Naive thymus-derived CD4-positive, alpha-beta T cell (primary cell): Measurements from ENCODE around the gene FBXO22. TPM values are rescaled to one million over a fixed set of nuclear protein-coding genes. Genes with fewer than 3 reads are reported as not detected.
"Not testable (repeated sequence)": the region's sequence is repeated elsewhere in the genome, so short reads cannot be mapped to it uniquely, and the experiment has no call there.

ENCODE experiments used
- ATAC-seq: fragments of 150-1000 bp; cut with Tn5 transposase; 2 replicates; pipeline ENCODE4 v1.10.0; 2021; ENCODE audit warnings: mild to moderate bottlenecking, moderate library complexity
- CTCF ChIA-PET: fragments of 350-600 bp; sonication (Branson Sonifier 250); formaldehyde crosslinking; loops from one replicate; lab custom pipeline; 2021; ENCODE audit warnings: antibody characterized with exemption; lab: Charles Lee
- POLR2A ChIA-PET: fragments of 350-600 bp; sonication (Branson Sonifier 250); formaldehyde crosslinking; loops from one replicate; lab custom pipeline; 2021; ENCODE audit warnings: antibody characterized with exemption, inconsistent platforms; lab: Charles Lee
- DNase-seq, 9 donors: peaks; one replicate each; pipeline versions ENCODE4 v3.0.0 to v3.0.0-alpha.2; 2020 to 2022; ENCODE audit warnings: mixed read lengths in 1 of 9
- H3K27ac ChIP-seq: one replicate; pipeline ENCODE4 v1.7.0; 2013; ENCODE audit warnings: mild to moderate bottlenecking, low read depth, low read length, moderate library complexity
- H3K27me3 ChIP-seq, 2 donors: one replicate each; pipeline ENCODE4 v1.7.0; 2013; ENCODE audit warnings: low read length in 2 of 2, mild to moderate bottlenecking in 2 of 2, moderate library complexity in 2 of 2; ENCODE audit not compliant: control insufficient read depth in 2 of 2, insufficient read depth in 2 of 2
- H3K36me3 ChIP-seq, 3 experiments: 1 replicate in 2 of 3; 2 replicates in 1 of 3; pipeline ENCODE4 v1.7.0; 2013; ENCODE audit warnings: low read length in 3 of 3, mild to moderate bottlenecking in 3 of 3, moderate library complexity in 1 of 3; ENCODE audit not compliant: insufficient read depth in 3 of 3, control insufficient read depth in 2 of 3
- H3K4me1 ChIP-seq, 2 donors: one replicate each; pipeline ENCODE4 v1.7.0; 2013; ENCODE audit warnings: low read length in 2 of 2, mild to moderate bottlenecking in 2 of 2, moderate library complexity in 1 of 2; ENCODE audit not compliant: control insufficient read depth in 2 of 2, insufficient read depth in 2 of 2
- H3K4me3 ChIP-seq: 2 replicates; pipeline ENCODE4 v1.7.0; 2013; ENCODE audit warnings: mild to moderate bottlenecking, low read length
- H3K9me3 ChIP-seq, 3 experiments: 1 replicate in 2 of 3; 2 replicates in 1 of 3; pipeline ENCODE4 v1.7.0; 2013; ENCODE audit warnings: low read length in 3 of 3; ENCODE audit not compliant: control insufficient read depth in 2 of 3
- H3K27ac Mint-ChIP-seq, 9 donors: one replicate each; pipeline ENCODE4 v1.8.0; 2020 to 2022; ENCODE audit warnings: mixed read lengths in 9 of 9, mild to moderate bottlenecking in 8 of 9, moderate library complexity in 5 of 9, inconsistent platforms in 2 of 9
- H3K27me3 Mint-ChIP-seq, 5 donors: one replicate each; pipeline ENCODE4 v1.8.0; 2021 to 2022; ENCODE audit warnings: mixed read lengths in 5 of 5, mild to moderate bottlenecking in 1 of 5
- H3K36me3 Mint-ChIP-seq, 5 donors: one replicate each; pipeline ENCODE4 v1.8.0; 2020 to 2022; ENCODE audit warnings: mixed read lengths in 5 of 5, mild to moderate bottlenecking in 3 of 5, inconsistent platforms in 1 of 5
- H3K4me1 Mint-ChIP-seq, 7 donors: one replicate each; pipeline ENCODE4 v1.8.0; 2020 to 2022; ENCODE audit warnings: mixed read lengths in 7 of 7, mild to moderate bottlenecking in 3 of 7, inconsistent platforms in 1 of 7
- H3K4me3 Mint-ChIP-seq, 10 donors: one replicate each; pipeline ENCODE4 v1.8.0; 2020 to 2022; ENCODE audit warnings: mild to moderate bottlenecking in 10 of 10, mixed read lengths in 10 of 10, moderate library complexity in 6 of 10, inconsistent platforms in 2 of 10
- H3K9me3 Mint-ChIP-seq, 11 donors: one replicate each; pipeline ENCODE4 v1.8.0; 2020 to 2022; ENCODE audit warnings: mixed read lengths in 11 of 11, mild to moderate bottlenecking in 4 of 11, inconsistent platforms in 1 of 11, moderate library complexity in 1 of 11
- intact Hi-C, 2 donors: fragments of 100-400 bp; cut with micrococcal nuclease; formaldehyde crosslinking; loops; one replicate each; pipeline ENCODE4 v1.15.1; 2023
- polyA plus RNA-seq, 2 donors: library from polyadenylated mRNA; unstranded; fragments of 300-500 nt; fragmentation: Illumina TruSeq; gene quantifications; one replicate each; pipeline ENCODE4 v1.2.3, GENCODE V29; 2021
- total RNA-seq, 6 experiments: library from RNA in 5 of 6; stranded (reverse) in 5 of 6; gene quantifications; 1 replicate in 5 of 6; 2 replicates in 1 of 6; pipeline ENCODE4 v1.2.3 and lab custom pipeline; 2021 to 2026

FBXO22 gene
- total and polyA plus RNA-seq, 7 experiments from 2014 or later: 9.7 to 34.5 (median 15.3) TPM

DNA sequence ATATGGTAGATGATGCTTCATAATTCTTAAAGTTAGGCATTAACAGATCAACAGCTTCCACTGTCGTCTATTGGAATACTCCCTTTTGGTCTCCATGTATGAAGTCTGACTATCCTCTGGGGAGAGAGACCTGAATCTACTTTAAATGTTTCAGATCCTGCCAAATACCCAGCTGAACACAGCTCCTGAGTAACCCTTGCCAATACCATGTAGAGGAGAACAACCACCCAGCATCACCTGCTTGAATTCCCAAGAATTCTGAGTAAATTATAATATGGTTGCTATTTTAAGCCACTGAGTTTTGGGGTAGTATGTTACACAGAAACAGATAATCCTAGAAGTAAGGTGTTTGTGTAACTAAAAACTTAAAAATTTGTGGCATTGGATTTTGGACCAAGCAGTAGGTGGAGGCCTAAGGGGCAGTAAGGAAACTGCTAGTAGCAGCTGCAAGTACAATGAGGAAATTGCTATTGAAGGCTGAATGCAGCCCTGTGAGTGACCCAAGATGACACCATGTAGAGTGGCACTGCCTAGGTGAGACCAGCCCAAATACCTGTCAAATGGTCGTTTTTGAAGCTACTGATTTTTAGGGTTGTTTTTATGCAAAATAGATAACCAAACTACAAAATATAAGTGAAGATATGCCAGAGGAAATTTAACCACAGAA, 77.6 kb downstream of the FBXO22 start:
- peaks cover 0 to 4% (median 0%) of the 10 kb centered on the region in 11 donors for H3K9me3 Mint-ChIP-seq
- POLR2A ChIA-PET: no interaction called here
- CTCF ChIA-PET: no interaction called here
- DNase-seq: no peak
- no peaks in the 10 kb centered on the region for H3K36me3 ChIP-seq
- H3K27me3 Mint-ChIP-seq: peaks cover 20 to 32% (median 25%) of the 10 kb centered on the region in 5 donors
- intact Hi-C loops: no loop called here
- peaks cover 0 to 3% of the 10 kb centered on the region in 2 donors for H3K27me3 ChIP-seq
- H3K9me3 ChIP-seq: no peaks in the 10 kb centered on the region
- no peak for ATAC-seq
- no peak overlapping the region for H3K27ac ChIP-seq
- H3K4me3 ChIP-seq: no peak overlapping the region
- H3K4me1 Mint-ChIP-seq: no peaks in the 10 kb centered on the region
- no peaks in the 10 kb centered on the region for H3K4me1 ChIP-seq
- H3K4me3 Mint-ChIP-seq: no peak overlapping the region
- H3K27ac Mint-ChIP-seq: no peak overlapping the region
- peaks cover 0 to 4% (median 0%) of the 10 kb centered on the region in 5 donors for H3K36me3 Mint-ChIP-seq

DNA sequence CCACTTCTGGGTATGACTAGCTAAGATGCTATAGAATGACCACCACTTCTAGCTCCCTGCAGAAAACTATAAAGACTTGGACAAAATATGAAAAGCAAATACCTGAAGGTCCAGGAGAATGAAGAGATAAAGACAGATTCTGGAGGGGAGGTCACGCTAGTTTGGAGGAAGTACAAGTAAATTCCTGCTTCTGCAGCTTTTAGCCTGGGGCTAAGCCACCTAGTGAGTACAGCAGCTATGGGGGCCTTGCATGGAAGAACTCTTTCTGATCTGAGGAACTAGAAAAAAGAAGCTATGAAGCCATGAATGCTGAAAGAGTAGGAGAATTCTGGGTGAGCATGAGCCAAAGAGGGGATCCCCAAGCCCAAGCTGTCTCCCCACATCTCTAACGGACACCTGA, 78.8 kb downstream of the FBXO22 start:
- Histone ChIP-seq H3K27ac (no peak overlapping the region), H3K36me3 (no peaks in the 10 kb centered on the region), H3K27me3 (peaks cover 0 to 3% of the 10 kb centered on the region in 2 donors), H3K4me1 (no peaks in the 10 kb centered on the region), H3K4me3 (no peak overlapping the region), H3K9me3 (no peaks in the 10 kb centered on the region)
- H3K36me3 Mint-ChIP-seq: peaks cover 0 to 4% (median 0%) of the 10 kb centered on the region in 5 donors
- peaks cover 0 to 4% (median 0%) of the 10 kb centered on the region in 11 donors for H3K9me3 Mint-ChIP-seq
- intact Hi-C loops: no loop called here
- DNase-seq: no peak
- CTCF ChIA-PET: no interaction called here
- no peak overlapping the region for H3K4me3 Mint-ChIP-seq
- peaks cover 20 to 32% (median 25%) of the 10 kb centered on the region in 5 donors for H3K27me3 Mint-ChIP-seq
- no peak for ATAC-seq
- no peaks in the 10 kb centered on the region for H3K4me1 Mint-ChIP-seq
- no peak overlapping the region for H3K27ac Mint-ChIP-seq
- POLR2A ChIA-PET: no interaction called here

DNA sequence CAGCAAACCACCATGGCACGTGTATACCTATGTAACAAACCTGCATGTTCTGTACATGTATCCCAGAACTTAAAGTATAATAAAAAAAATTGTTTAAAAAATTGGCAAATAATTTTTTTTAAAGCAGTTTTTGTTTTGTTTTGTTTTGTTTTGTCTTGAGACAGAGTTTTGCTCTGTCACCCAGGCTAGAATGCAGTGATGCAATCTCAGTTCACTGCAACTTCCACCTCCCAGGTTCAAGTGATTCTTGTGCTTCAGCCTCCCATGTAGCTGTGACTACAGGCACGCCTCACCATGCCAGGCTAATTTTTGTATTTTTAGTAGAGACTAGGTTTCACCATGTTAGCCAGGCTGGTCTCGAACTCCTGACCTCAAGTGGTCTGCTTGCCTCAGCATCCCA, 81.0 kb downstream of the FBXO22 start:
- H3K9me3 Mint-ChIP-seq, H3K9me3 ChIP-seq, H3K27ac Mint-ChIP-seq, H3K36me3 ChIP-seq, H3K4me3 ChIP-seq, CTCF ChIA-PET, H3K36me3 Mint-ChIP-seq, H3K4me1 ChIP-seq, H3K27ac ChIP-seq, DNase-seq, H3K27me3 ChIP-seq, POLR2A ChIA-PET, intact Hi-C loops, H3K4me3 Mint-ChIP-seq, ATAC-seq, H3K4me1 Mint-ChIP-seq: not testable (repeated sequence)
- H3K27me3 Mint-ChIP-seq: peaks cover 8 to 20% (median 13%) of the 10 kb centered on the region in 5 donors

DNA sequence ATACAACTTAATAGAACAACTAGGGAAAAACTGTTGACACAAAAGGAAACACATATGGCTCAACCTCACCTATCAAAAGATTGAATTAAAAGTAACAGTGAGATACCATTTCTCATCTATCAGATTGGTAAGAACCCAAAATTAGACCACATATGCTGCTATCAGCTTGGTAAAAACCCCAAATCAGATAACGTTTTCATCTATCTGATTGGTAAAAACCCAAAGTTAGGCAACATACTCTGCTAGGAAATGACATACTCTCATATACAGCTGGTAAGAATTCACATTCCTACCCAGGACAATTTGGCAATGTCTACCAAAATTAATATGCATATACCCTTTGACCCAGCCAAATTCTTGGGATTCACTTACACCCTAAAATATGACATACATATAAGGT, 82.3 kb downstream of the FBXO22 start:
- CTCF ChIA-PET: interaction anchor here (0.7 kb wide), 1 partner anchor 26 kb away, joined by 3 read pairs; no protein-coding TSS in a partner anchor
- no peaks in the 10 kb centered on the region for H3K9me3 ChIP-seq
- intact Hi-C loops: no loop called here
- DNase-seq: no peak
- no peak overlapping the region for H3K27ac ChIP-seq
- H3K4me3 ChIP-seq: no peak overlapping the region
- H3K4me1 ChIP-seq: no peaks in the 10 kb centered on the region
- Mint-ChIP-seq H3K27me3 (peaks cover 0 to 15% (median 5%) of the 10 kb centered on the region in 5 donors), H3K4me1 (peaks cover 0 to 2% (median 0%) of the 10 kb centered on the region in 7 donors), H3K36me3 (no peaks in the 10 kb centered on the region), H3K4me3 (no peak overlapping the region), H3K9me3 (no peaks in the 10 kb centered on the region), H3K27ac (no peak overlapping the region)
- no peaks in the 10 kb centered on the region for H3K27me3 ChIP-seq
- H3K36me3 ChIP-seq: no peaks in the 10 kb centered on the region
- POLR2A ChIA-PET: no interaction called here
- ATAC-seq: no peak

DNA sequence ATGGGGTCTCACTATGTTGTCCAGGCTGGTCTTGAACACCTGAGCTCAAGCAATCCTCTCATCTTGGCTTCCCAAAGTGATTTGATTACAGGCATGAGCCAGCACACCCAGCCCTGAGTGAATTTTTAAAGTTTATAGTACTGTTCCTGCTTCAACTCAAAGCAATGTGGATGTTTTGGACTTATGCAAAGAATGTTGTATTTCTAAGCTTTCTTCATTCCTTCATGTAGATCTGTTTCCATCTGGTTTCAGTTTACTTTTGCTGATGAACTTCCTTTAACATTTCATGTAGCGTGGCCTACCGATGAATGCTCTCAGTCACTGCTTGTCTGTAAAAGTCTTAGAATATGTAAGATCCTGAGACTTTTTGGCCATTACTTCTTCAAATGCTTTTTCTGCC, 85.4 kb downstream of the FBXO22 start:
- no peaks in the 10 kb centered on the region for H3K4me1 ChIP-seq
- Mint-ChIP-seq H3K9me3 (peaks cover 0 to 10% (median 4%) of the 10 kb centered on the region in 11 donors), H3K4me3 (no peak overlapping the region), H3K27ac (no peak overlapping the region), H3K36me3 (peaks cover 0 to 4% (median 0%) of the 10 kb centered on the region in 5 donors), H3K27me3 (peaks cover 0 to 9% (median 4%) of the 10 kb centered on the region in 5 donors), H3K4me1 (peaks cover 0 to 2% (median 0%) of the 10 kb centered on the region in 7 donors)
- CTCF ChIA-PET: no interaction called here
- no peaks in the 10 kb centered on the region for H3K36me3 ChIP-seq
- DNase-seq (no peak), ATAC-seq (no peak)
- H3K27me3 ChIP-seq: no peaks in the 10 kb centered on the region
- peaks cover 0 to 3% (median 0%) of the 10 kb centered on the region in 3 experiments for H3K9me3 ChIP-seq
- H3K27ac ChIP-seq: no peak overlapping the region
- intact Hi-C loops: no loop called here
- POLR2A ChIA-PET: no interaction called here
- no peak overlapping the region for H3K4me3 ChIP-seq

DNA sequence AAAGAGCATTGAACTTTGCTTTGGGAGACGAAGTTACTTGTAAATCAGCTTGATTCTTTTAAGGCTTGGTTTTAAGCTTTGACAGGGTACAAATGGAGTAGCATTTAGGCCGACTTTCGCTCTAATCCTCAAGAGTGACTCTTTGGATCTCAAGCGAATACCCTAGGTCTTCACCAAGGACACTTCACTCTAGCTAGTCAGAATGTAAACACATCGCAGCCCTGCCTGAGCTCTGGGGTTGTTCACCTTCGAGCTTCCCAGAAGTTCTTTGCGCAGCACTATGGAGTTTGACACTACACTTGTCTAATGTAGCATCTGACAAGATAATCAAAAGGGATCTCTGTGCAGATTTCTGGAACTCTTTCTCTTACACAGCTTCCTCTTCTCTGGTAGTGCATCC, 86.2 kb downstream of the FBXO22 start:
- Mint-ChIP-seq H3K4me3 (no peak overlapping the region), H3K27me3 (peaks cover 0 to 17% (median 13%) of the 10 kb centered on the region in 5 donors), H3K9me3 (peaks cover 0 to 17% (median 8%) of the 10 kb centered on the region in 11 donors), H3K4me1 (peaks cover 0 to 2% (median 0%) of the 10 kb centered on the region in 7 donors), H3K36me3 (peaks cover 0 to 5% (median 0%) of the 10 kb centered on the region in 5 donors), H3K27ac (no peak overlapping the region)
- ChIA-PET CTCF (no interaction called here), POLR2A (no interaction called here)
- no peaks in the 10 kb centered on the region for H3K27me3 ChIP-seq
- H3K27ac ChIP-seq: no peak overlapping the region
- no peak overlapping the region for H3K4me3 ChIP-seq
- no peak for ATAC-seq
- intact Hi-C loops: no loop called here
- H3K36me3 ChIP-seq: no peaks in the 10 kb centered on the region
- H3K4me1 ChIP-seq: no peaks in the 10 kb centered on the region
- DNase-seq: no peak
- peaks cover 0 to 3% (median 0%) of the 10 kb centered on the region in 3 experiments for H3K9me3 ChIP-seq
